ENCODE measurements around the gene FAM9C.

DNA sequence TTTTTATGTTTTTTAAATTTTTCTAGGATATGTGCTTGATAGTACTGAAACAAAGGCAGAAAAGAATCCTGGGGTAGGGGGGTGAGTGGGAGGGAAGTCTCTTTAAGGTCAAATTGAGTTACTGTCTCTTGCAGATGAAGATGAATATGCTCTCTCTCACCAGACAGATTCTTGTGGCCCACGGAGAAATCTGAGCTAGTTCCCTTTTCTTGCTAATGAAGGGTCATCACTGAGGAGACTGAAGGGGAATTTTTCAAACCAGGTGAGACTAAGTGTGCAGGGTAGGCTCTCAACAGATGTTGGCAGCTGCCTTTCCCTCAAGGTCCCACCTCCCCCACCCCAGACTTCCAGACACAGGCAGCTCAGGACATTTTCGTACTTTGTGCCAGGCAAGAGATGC is 21.5 kb downstream of the FAM9C start:
- TF ChIP-seq POLR2A (IDR thresholded peaks at IDR 0.05) (no peak), CTCF (IDR thresholded peaks at IDR 0.05) (no peak)

Data from heart left ventricle (tissue), 13 donors.